ENCODE results near the gene FANCG.

- TF ChIP-seq CTCF (IDR thresholded peaks at IDR 0.05) (no peak), POLR2A (IDR thresholded peaks at IDR 0.05) (no peak)
Measured at GRCh38 chr9:35056571-35057270, 23.0 kb downstream of the FANCG start.
